ENCODE results near the gene TMEM72. TPM values are rescaled to one million over a fixed set of nuclear protein-coding genes. Genes with fewer than 3 reads are reported as not detected.

TMEM72 gene
- total and polyA plus RNA-seq, 2 of the 13 experiments (the other 11 are each of a cell fraction or from before 2014, with no cell fraction given), result 0.04 TPM; not detected in 1

DNA sequence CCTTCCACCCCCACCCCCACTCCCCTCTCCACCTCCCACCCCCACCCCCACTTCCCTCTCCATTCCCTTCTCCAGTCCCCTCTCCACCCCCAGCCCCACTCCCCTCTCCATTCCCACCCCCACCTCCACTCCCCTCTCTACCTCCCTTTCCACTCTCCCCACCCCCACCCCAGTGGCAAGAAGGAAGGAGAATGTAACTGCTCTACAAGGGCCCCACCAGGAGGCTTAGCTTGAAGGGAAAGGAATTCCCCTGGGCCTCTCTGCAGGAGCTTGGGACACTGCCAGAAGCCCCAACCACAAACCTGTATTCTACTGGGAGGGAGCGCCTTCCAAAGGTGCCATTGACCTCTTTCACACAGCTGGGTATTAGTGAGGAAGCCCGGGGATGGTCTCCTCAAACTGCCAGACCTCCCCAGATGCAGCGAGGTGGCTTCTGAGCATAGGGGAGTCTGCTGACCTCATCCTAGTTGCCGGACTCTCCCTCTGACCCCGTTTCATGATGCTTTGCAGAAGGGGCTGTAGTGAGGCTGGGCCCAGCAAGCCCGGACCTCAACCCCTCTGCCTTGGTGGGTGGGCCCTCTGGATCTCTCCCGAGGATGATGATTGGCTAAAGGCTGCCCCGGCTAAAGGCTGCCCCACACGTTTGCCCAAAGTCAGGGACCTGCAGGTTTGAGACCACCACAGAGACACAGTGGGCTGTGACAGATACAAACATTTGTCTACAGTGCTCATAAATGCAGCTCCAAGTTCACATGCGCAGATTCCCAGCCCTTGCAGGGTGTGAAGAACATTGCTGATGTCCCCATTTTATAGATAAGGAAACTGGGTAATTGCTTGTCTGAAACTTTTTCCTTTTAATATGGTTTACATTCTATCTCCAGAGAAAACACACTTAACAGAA lies 64.5 kb downstream of the TMEM72 start (continued):
- 0 out of 2 replicates have a peak, but pooled peaks have one; percentile 36 for TF ChIP-seq NR2C2 (CRISPR knock-in tag; IDR thresholded peaks at IDR 0.05; ENCODE audit: borderline replicate concordance)
- TF ChIP-seq NFYC (CRISPR knock-in tag; IDR thresholded peaks at IDR 0.05), result peak; percentile 59
- no peak for TF ChIP-seq ZNF619 (CRISPR knock-in tag; IDR thresholded peaks at IDR 0.05)
- no peak for TF ChIP-seq DR1 (CRISPR knock-in tag; IDR thresholded peaks at IDR 0.05)
- peak; percentile 89 for TF ChIP-seq AGO1 (IDR thresholded peaks at IDR 0.05; ENCODE audit: low read depth, low read length, poor library complexity, severe bottlenecking)
- no peak; the same call in 1 of the 2 replicates for TF ChIP-seq ZNF605 (CRISPR knock-in tag; IDR thresholded peaks at IDR 0.05)
- TF ChIP-seq, protein P1, sequence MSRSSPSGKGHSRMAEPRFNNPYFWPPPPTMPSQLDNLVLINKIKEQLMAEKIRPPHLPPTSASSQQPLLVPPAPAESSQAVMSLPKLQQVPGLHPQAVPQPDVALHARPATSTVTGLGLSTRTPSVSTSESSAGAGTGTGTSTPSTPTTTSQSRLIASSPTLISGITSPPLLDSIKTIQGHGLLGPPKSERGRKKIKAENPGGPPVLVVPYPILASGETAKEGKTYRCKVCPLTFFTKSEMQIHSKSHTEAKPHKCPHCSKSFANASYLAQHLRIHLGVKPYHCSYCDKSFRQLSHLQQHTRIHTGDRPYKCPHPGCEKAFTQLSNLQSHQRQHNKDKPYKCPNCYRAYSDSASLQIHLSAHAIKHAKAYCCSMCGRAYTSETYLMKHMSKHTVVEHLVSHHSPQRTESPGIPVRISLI (CRISPR knock-in tag; IDR thresholded peaks at IDR 0.05; ENCODE audit: borderline replicate concordance), result no peak
- no peak for TF ChIP-seq ZFP82 (CRISPR knock-in tag; IDR thresholded peaks at IDR 0.05; ENCODE audit: borderline replicate concordance)
- TF ChIP-seq ZSCAN31 (CRISPR knock-in tag; IDR thresholded peaks at IDR 0.05; ENCODE audit: low read depth), result peak; percentile 56; the same call in 1 of the 2 replicates
- TF ChIP-seq ZNF124 (CRISPR knock-in tag; IDR thresholded peaks at IDR 0.05), result no peak
- TF ChIP-seq ISX (CRISPR knock-in tag; conservative IDR thresholded peaks at IDR 0.05), result no peak
- TF ChIP-seq CEBPG (CRISPR knock-in tag; IDR thresholded peaks at IDR 0.05), result no peak
- TF ChIP-seq, protein P2, sequence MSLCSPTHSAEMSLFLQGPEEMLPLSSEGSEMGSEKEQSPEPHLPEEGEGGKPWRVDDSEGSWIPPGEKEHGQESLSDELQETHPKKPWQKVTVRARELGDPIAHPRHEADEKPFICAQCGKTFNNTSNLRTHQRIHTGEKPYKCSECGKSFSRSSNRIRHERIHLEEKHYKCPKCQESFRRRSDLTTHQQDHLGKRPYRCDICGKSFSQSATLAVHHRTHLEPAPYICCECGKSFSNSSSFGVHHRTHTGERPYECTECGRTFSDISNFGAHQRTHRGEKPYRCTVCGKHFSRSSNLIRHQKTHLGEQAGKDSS (CRISPR knock-in tag; IDR thresholded peaks at IDR 0.05; ENCODE audit: borderline replicate concordance, low read depth), result 0 out of 2 replicates have a peak, but pooled peaks have one; percentile 36
- TF ChIP-seq ZNF543 (CRISPR knock-in tag; IDR thresholded peaks at IDR 0.05), result peak; percentile 53; the same call in 1 of the 2 replicates
- no peak for TF ChIP-seq ZNF160 (CRISPR knock-in tag; IDR thresholded peaks at IDR 0.05)
- TF ChIP-seq ZNF703 (CRISPR knock-in tag; IDR thresholded peaks at IDR 0.05; ENCODE audit: borderline replicate concordance), result no peak
- TF ChIP-seq KDM4B (CRISPR knock-in tag; IDR thresholded peaks at IDR 0.05), result peak; percentile 71; the same call in 1 of the 2 replicates
- peak; percentile 47 for TF ChIP-seq RBFOX2 (IDR thresholded peaks at IDR 0.05; ENCODE audit: low read depth, low read length)
- no peak for TF ChIP-seq MYC (CRISPR knock-in tag; IDR thresholded peaks at IDR 0.05; ENCODE audit: borderline replicate concordance)
- TF ChIP-seq ADNP (CRISPR knock-in tag; IDR thresholded peaks at IDR 0.05), result no peak
- no peak for TF ChIP-seq SP5 (CRISPR knock-in tag; IDR thresholded peaks at IDR 0.05; ENCODE audit: borderline replicate concordance, low read depth)
- TF ChIP-seq TP53 (CRISPR knock-in tag; conservative IDR thresholded peaks at IDR 0.05), result no peak
- TF ChIP-seq, protein P3, sequence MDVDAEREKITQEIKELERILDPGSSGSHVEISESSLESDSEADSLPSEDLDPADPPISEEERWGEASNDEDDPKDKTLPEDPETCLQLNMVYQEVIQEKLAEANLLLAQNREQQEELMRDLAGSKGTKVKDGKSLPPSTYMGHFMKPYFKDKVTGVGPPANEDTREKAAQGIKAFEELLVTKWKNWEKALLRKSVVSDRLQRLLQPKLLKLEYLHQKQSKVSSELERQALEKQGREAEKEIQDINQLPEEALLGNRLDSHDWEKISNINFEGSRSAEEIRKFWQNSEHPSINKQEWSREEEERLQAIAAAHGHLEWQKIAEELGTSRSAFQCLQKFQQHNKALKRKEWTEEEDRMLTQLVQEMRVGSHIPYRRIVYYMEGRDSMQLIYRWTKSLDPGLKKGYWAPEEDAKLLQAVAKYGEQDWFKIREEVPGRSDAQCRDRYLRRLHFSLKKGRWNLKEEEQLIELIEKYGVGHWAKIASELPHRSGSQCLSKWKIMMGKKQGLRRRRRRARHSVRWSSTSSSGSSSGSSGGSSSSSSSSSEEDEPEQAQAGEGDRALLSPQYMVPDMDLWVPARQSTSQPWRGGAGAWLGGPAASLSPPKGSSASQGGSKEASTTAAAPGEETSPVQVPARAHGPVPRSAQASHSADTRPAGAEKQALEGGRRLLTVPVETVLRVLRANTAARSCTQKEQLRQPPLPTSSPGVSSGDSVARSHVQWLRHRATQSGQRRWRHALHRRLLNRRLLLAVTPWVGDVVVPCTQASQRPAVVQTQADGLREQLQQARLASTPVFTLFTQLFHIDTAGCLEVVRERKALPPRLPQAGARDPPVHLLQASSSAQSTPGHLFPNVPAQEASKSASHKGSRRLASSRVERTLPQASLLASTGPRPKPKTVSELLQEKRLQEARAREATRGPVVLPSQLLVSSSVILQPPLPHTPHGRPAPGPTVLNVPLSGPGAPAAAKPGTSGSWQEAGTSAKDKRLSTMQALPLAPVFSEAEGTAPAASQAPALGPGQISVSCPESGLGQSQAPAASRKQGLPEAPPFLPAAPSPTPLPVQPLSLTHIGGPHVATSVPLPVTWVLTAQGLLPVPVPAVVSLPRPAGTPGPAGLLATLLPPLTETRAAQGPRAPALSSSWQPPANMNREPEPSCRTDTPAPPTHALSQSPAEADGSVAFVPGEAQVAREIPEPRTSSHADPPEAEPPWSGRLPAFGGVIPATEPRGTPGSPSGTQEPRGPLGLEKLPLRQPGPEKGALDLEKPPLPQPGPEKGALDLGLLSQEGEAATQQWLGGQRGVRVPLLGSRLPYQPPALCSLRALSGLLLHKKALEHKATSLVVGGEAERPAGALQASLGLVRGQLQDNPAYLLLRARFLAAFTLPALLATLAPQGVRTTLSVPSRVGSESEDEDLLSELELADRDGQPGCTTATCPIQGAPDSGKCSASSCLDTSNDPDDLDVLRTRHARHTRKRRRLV (CRISPR knock-in tag; IDR thresholded peaks at IDR 0.05), result 0 out of 2 replicates have a peak, but pooled peaks have one; percentile 2
- no peak for TF ChIP-seq SMARCC2 (IDR thresholded peaks at IDR 0.05)
